Smooth muscle cell (in vitro differentiated cells): ENCODE measurements around the gene MAP10. TPM values are rescaled to one million over a fixed set of nuclear protein-coding genes. Genes with fewer than 3 reads are reported as not detected.

Experiments used
- DNase-seq: peaks from one replicate; lab custom pipeline; 2025; ENCODE audit not compliant: unreplicated experiment; lab: John Stamatoyannopoulos, UW
- H2AFZ ChIP-seq: fragments of 200-600 bp; sonication (generic); 2 replicates; pipeline ENCODE4 v1.6.0; 2016; ENCODE audit warnings: antibody characterized with exemption, low read depth, mild to moderate bottlenecking
- H3F3A ChIP-seq: fragments of 200-600 bp; sonication (generic); 2 replicates; pipeline ENCODE4 v1.6.0; 2017; ENCODE audit warnings: antibody characterized with exemption, low read depth
- H3K27ac ChIP-seq: fragments of 200-600 bp; sonication (generic); 2 replicates; pipeline ENCODE4 v1.5.1; 2016; ENCODE audit warnings: low read depth, mild to moderate bottlenecking
- H3K27me3 ChIP-seq: fragments of 200-600 bp; sonication (generic); 2 replicates; pipeline ENCODE4 v1.6.1; 2016; ENCODE audit warnings: low read depth, mild to moderate bottlenecking
- H3K36me3 ChIP-seq: fragments of 200-600 bp; sonication (generic); 2 replicates; pipeline ENCODE4 v1.5.1; 2016; ENCODE audit warnings: low read depth
- H3K4me1 ChIP-seq: fragments of 200-600 bp; sonication (generic); 2 replicates; pipeline ENCODE4 v1.5.1; 2016; ENCODE audit warnings: low read depth
- H3K4me2 ChIP-seq: fragments of 200-600 bp; sonication (generic); 2 replicates; pipeline ENCODE4 v1.6.0; 2016; ENCODE audit warnings: mild to moderate bottlenecking
- H3K4me3 ChIP-seq: fragments of 200-600 bp; sonication (generic); 2 replicates; pipeline ENCODE4 v1.5.1; 2016; ENCODE audit warnings: mild to moderate bottlenecking
- H3K79me2 ChIP-seq: fragments of 200-600 bp; sonication (generic); 2 replicates; pipeline ENCODE4 v1.6.0; 2016; ENCODE audit warnings: low read depth, mild to moderate bottlenecking
- H3K9ac ChIP-seq: fragments of 200-600 bp; sonication (generic); 2 replicates; pipeline ENCODE4 v1.6.0; 2016; ENCODE audit warnings: low read depth
- H3K9me3 ChIP-seq: fragments of 200-600 bp; sonication (generic); replicated peaks from 2 replicates; pipeline ENCODE4 v1.5.1; 2016; ENCODE audit warnings: low read depth
- H4K20me1 ChIP-seq: fragments of 200-600 bp; sonication (generic); 2 replicates; pipeline ENCODE4 v1.6.0; 2016; ENCODE audit warnings: low read depth
- WGBS: methylation state at CpG from one replicate; pipeline ENCODE4 v1.1.7; 2016; ENCODE audit warnings: low lambda C conversion rate; 5-methylcytosine and 5-hydroxymethylcytosine counted together
- polyA plus RNA-seq: library from polyadenylated mRNA; unstranded; fragments of >200 nt; fragmentation: Nextera tagmentation; extraction: Ambion mirVana; gene quantifications from 2 replicates; pipeline ENCODE4 v1.2.1, GENCODE V29; 2016
- total RNA-seq: library from RNA; depleted of rRNA; stranded (reverse); fragments of >200 nt; gene quantifications from 2 replicates; pipeline ENCODE4 v1.2.3, GENCODE V29; 2014
- TF ChIP-seq, protein P1 (sequence below): fragments of 200-600 bp; sonication (generic); IDR thresholded peaks from 2 replicates; pipeline ENCODE4 v1.5.1; 2017; ENCODE audit warnings: borderline replicate concordance, mild to moderate bottlenecking, antibody characterized with exemption; ENCODE audit not compliant: insufficient read depth, poor library complexity, severe bottlenecking

MAP10 gene
- total and polyA plus RNA-seq, 2 experiments from 2014 or later, result 2.6 to 6.7 TPM

DNA sequence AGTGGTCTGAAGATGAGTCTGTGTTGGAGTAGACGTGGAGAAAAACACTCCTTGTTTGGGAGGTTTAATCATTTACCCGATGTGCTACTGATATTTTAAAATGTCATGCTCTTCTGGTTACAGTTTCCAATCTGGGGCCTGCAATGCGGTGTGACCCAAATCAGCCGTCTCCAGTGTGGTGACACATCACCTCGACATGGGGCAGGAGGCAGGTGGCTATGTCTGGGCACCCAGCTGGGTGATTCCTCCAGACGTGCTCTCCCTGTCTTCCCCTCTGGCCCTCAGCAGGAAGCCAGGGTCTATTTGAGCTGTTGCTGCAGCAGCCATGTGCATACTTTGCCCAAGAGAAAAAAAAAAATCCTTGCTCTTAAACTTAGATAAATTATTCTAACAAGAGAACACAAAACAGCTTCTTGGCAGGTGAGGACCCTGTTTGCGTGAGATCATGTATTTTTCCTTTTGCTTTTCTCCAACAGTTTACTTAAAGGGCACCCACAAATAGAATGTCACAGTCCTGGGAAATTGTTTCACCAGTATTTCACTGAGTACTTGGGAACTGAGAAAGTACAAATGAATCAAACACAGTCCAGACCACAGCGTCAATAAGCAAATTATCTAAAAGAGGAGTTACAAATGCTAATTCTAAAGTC lies 38.9 kb upstream of the MAP10 start:
- Histone ChIP-seq H2AFZ (no peak overlapping the region), H3K4me3 (no peak overlapping the region), H3K79me2 (no peaks in the 10 kb centered on the region), H3K27ac (no peak overlapping the region), H3K36me3 (no peaks in the 10 kb centered on the region), H3K9ac (no peak overlapping the region), H3K9me3 (no peaks in the 10 kb centered on the region), H3K4me2 (no peak overlapping the region), H3K4me1 (peaks cover 15% of the 10 kb centered on the region), H3K27me3 (no peaks in the 10 kb centered on the region), H3F3A (no peaks in the 10 kb centered on the region), H4K20me1 (no peaks in the 10 kb centered on the region)
- TF ChIP-seq, protein P1, sequence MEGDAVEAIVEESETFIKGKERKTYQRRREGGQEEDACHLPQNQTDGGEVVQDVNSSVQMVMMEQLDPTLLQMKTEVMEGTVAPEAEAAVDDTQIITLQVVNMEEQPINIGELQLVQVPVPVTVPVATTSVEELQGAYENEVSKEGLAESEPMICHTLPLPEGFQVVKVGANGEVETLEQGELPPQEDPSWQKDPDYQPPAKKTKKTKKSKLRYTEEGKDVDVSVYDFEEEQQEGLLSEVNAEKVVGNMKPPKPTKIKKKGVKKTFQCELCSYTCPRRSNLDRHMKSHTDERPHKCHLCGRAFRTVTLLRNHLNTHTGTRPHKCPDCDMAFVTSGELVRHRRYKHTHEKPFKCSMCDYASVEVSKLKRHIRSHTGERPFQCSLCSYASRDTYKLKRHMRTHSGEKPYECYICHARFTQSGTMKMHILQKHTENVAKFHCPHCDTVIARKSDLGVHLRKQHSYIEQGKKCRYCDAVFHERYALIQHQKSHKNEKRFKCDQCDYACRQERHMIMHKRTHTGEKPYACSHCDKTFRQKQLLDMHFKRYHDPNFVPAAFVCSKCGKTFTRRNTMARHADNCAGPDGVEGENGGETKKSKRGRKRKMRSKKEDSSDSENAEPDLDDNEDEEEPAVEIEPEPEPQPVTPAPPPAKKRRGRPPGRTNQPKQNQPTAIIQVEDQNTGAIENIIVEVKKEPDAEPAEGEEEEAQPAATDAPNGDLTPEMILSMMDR, result no peak
- DNase-seq, result no peak
- WGBS, result 75% methylated on average over 8 of the region's 8 CpGs

DNA sequence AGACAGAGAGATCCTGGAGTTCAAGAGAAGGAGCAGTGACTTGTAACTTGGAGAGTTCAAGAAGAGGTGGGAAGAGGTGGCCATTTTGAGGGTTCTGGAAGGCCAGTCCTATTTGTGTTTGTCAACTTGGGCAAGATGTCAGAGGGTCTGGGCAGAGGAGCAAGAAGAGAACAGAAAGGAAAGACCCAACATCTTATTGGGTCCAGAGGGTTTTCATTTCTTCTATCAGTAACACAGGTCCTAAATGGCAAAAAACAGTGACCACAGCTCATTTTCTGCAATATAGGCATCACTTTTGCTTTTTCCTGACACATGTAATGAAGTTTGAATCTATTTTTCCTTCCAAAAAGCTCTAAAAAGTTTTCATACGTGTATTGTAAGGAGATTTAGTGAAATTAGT lies 38.3 kb upstream of the MAP10 start:
- TF ChIP-seq, protein P1, result no peak
- no peak overlapping the region for H3K27ac ChIP-seq
- H3K36me3 ChIP-seq, result no peaks in the 10 kb centered on the region
- DNase-seq, result no peak
- H3F3A ChIP-seq, result no peaks in the 10 kb centered on the region
- H4K20me1 ChIP-seq, result no peaks in the 10 kb centered on the region
- WGBS, result 81% methylated on average over 1 of the region's 1 CpG
- no peak overlapping the region for H2AFZ ChIP-seq
- peaks cover 15% of the 10 kb centered on the region for H3K4me1 ChIP-seq
- H3K4me3 ChIP-seq, result no peak overlapping the region
- H3K4me2 ChIP-seq, result no peak overlapping the region
- H3K9ac ChIP-seq, result no peak overlapping the region
- no peaks in the 10 kb centered on the region for H3K79me2 ChIP-seq
- no peaks in the 10 kb centered on the region for H3K27me3 ChIP-seq
- H3K9me3 ChIP-seq, result no peaks in the 10 kb centered on the region

DNA sequence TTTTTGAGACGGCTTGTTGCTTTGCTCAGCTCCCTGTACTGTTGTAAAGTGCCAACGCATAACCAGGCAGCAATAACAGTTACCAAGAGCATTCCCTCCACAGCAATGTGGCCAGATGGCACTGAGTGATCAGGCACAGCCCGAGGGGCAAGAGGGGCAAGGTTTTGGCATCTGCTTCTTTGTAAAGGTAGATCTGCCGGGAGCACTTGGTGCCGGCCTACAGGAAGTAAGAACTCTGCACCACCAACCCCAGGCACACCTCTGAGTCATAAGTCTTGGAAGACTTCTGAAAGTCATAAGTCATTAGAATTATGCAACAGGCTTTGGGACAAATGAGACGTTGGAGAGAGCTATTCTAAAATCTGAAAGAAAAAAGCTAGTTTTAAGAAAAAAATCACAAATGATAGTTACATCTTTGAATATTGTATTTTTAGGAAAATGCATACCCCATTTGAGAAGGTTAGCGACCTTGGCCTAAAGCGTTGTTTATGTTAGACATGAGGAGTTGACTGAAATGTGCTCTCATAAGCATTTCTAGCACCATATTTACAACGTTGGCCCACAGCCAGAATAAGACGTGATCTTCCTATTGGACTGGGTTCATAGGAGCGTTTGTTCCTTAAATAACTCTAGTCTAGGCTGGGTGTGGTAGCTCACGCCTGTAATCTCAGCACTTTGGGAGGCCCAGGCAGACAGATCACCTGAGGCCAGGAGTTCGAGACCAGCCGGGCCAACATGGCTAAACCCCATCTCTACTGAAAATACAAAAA lies 37.7 kb upstream of the MAP10 start:
- Histone ChIP-seq H3F3A (no peaks in the 10 kb centered on the region), H3K4me1 (peaks cover 15% of the 10 kb centered on the region), H2AFZ (no peak overlapping the region), H3K9ac (no peak overlapping the region), H3K79me2 (no peaks in the 10 kb centered on the region), H3K27ac (no peak overlapping the region), H4K20me1 (no peaks in the 10 kb centered on the region), H3K4me2 (no peak overlapping the region), H3K27me3 (no peaks in the 10 kb centered on the region), H3K9me3 (no peaks in the 10 kb centered on the region), H3K36me3 (no peaks in the 10 kb centered on the region), H3K4me3 (no peak overlapping the region)
- 77% methylated on average over 14 of the region's 14 CpGs for WGBS
- DNase-seq, result no peak
- TF ChIP-seq, protein P1, result no peak
